Spinal cord (tissue), 10 donors: ENCODE results near the gene JMJD4. TPM values are rescaled to one million over a fixed set of nuclear protein-coding genes. Genes with fewer than 3 reads are reported as not detected.

Experiments used
- DNase-seq, 6 donors: peaks; one replicate each; pipeline versions ENCODE4 v3.0.0 to v3.0.0-alpha.2; 2013 to 2015; ENCODE audit warnings: low spot score in 6 of 6, low read depth in 4 of 6
- H3K27ac ChIP-seq: one replicate; pipeline ENCODE4 v1.5.1; 2013; ENCODE audit warnings: low read depth, low read length, control low read depth
- H3K27me3 ChIP-seq: one replicate; pipeline ENCODE4 v1.6.1; 2013; ENCODE audit warnings: low read length; ENCODE audit not compliant: control insufficient read depth, insufficient read depth
- H3K36me3 ChIP-seq: one replicate; pipeline ENCODE4 v1.6.1; 2013; ENCODE audit warnings: low read length; ENCODE audit not compliant: control insufficient read depth, insufficient read depth
- H3K4me1 ChIP-seq: one replicate; pipeline ENCODE4 v1.6.1; 2013; ENCODE audit warnings: low read length; ENCODE audit not compliant: control insufficient read depth, insufficient read depth
- H3K4me3 ChIP-seq: one replicate; pipeline ENCODE4 v1.5.1; 2013; ENCODE audit warnings: low read depth, low read length, control low read depth
- H3K9me3 ChIP-seq: one replicate; pipeline ENCODE4 v1.6.1; 2013; ENCODE audit warnings: low read length; ENCODE audit not compliant: control insufficient read depth, insufficient read depth
- WGBS: methylation state at CpG from one replicate; pipeline ENCODE4 v1.1.5; 2013; ENCODE audit warnings: missing lambda C conversion rate; ENCODE audit not compliant: insufficient coverage; 5-methylcytosine and 5-hydroxymethylcytosine counted together
- polyA plus RNA-seq, 2 donors: library from polyadenylated mRNA; unstranded; fragments of 120-200 nt; gene quantifications; one replicate each; pipeline ENCODE4 v1.2.1, GENCODE V29; 2013; ENCODE audit not compliant: insufficient read length in 2 of 2
- total RNA-seq, 2 donors: library from RNA; depleted of rRNA in 1 of 2; stranded (reverse); fragments of 120-200 nt in 1 of 2; fragments of >200 nt in 1 of 2; gene quantifications; one replicate each; pipeline versions ENCODE4 v1.2.3 to v1.2.4, GENCODE V29; 2013 to 2014
- donor health status: healthy.

The JMJD4 gene
- total and polyA plus RNA-seq, 4 donors = 9.7 to 20.4 (median 16.5) TPM

- H3K27ac ChIP-seq = no peak overlapping the region
- no peaks in the 10 kb centered on the region for H3K9me3 ChIP-seq
- H3K4me1 ChIP-seq = peaks cover 6% of the 10 kb centered on the region
- no peak overlapping the region for H3K4me3 ChIP-seq
- no peaks in the 10 kb centered on the region for H3K27me3 ChIP-seq
- 94% methylated on average over 3 of the region's 4 CpGs for WGBS
- no peak for DNase-seq
- H3K36me3 ChIP-seq = peaks cover 40% of the 10 kb centered on the region
Observed at GRCh38 chr1:227754958-227755357, 19.9 kb upstream of the JMJD4 start.

- H3K27ac ChIP-seq = no peak overlapping the region
Observed at GRCh38 chr1:227753999-227754711, 19.1 kb upstream of the JMJD4 start.

GRCh38 chr1:227749916-227750710 is 15.0 kb upstream of the JMJD4 start:
- no peaks in the 10 kb centered on the region for H3K9me3 ChIP-seq
- no peak for DNase-seq
- WGBS = 88% methylated on average over 18 of the region's 19 CpGs
- H3K27me3 ChIP-seq = no peaks in the 10 kb centered on the region
- peaks cover 55% of the 10 kb centered on the region for H3K36me3 ChIP-seq
- H3K27ac ChIP-seq = no peak overlapping the region
- peaks cover 10% of the 10 kb centered on the region for H3K4me1 ChIP-seq
- H3K4me3 ChIP-seq = no peak overlapping the region

More at GRCh38 chr1:227753999-227754711, 19.1 kb upstream of the JMJD4 start:
- Histone ChIP-seq H3K4me1 (peaks cover 6% of the 10 kb centered on the region), H3K27me3 (no peaks in the 10 kb centered on the region), H3K9me3 (no peaks in the 10 kb centered on the region), H3K4me3 (no peak overlapping the region), H3K36me3 (peaks cover 39% of the 10 kb centered on the region)
- DNase-seq = peak in 1 of 6 donors; percentile 49
- 66% methylated on average over 5 of the region's 7 CpGs for WGBS

GRCh38 chr1:227749225-227749624 is 14.1 kb upstream of the JMJD4 start:
- Histone ChIP-seq H3K4me1 (peaks cover 8% of the 10 kb centered on the region), H3K27ac (no peak overlapping the region), H3K36me3 (peaks cover 57% of the 10 kb centered on the region), H3K9me3 (no peaks in the 10 kb centered on the region), H3K4me3 (no peak overlapping the region), H3K27me3 (no peaks in the 10 kb centered on the region)
- 92% methylated on average over 6 of the region's 7 CpGs for WGBS
- DNase-seq = no peak

GRCh38 chr1:227748496-227749182 is 13.5 kb upstream of the JMJD4 start:
- H3K9me3 ChIP-seq = no peaks in the 10 kb centered on the region
- no peaks in the 10 kb centered on the region for H3K27me3 ChIP-seq
- H3K4me1 ChIP-seq = peaks cover 4% of the 10 kb centered on the region
- 85% methylated on average over 4 of the region's 7 CpGs for WGBS
- H3K36me3 ChIP-seq = peaks cover 57% of the 10 kb centered on the region
- no peak for DNase-seq
- H3K27ac ChIP-seq = no peak overlapping the region
- no peak overlapping the region for H3K4me3 ChIP-seq

GRCh38 chr1:227747948-227748495 is 12.9 kb upstream of the JMJD4 start:
- Histone ChIP-seq H3K36me3 (peaks cover 62% of the 10 kb centered on the region), H3K27me3 (no peaks in the 10 kb centered on the region), H3K4me1 (peaks cover 4% of the 10 kb centered on the region), H3K9me3 (no peaks in the 10 kb centered on the region), H3K27ac (no peak overlapping the region), H3K4me3 (no peak overlapping the region)
- no peak for DNase-seq
- WGBS = 89% methylated on average over 18 of the region's 18 CpGs

- Histone ChIP-seq H3K36me3 (peaks cover 66% of the 10 kb centered on the region), H3K27ac (no peak overlapping the region), H3K9me3 (no peaks in the 10 kb centered on the region), H3K4me1 (peaks cover 4% of the 10 kb centered on the region), H3K27me3 (no peaks in the 10 kb centered on the region), H3K4me3 (no peak overlapping the region)
- 82% methylated on average over 8 of the region's 8 CpGs for WGBS
- no peak for DNase-seq
Observed at GRCh38 chr1:227747382-227747781, 12.3 kb upstream of the JMJD4 start.

- H3K4me1 ChIP-seq = peaks cover 4% of the 10 kb centered on the region
- 72% methylated on average over 3 of the region's 6 CpGs for WGBS
- no peaks in the 10 kb centered on the region for H3K9me3 ChIP-seq
- no peak overlapping the region for H3K4me3 ChIP-seq
- no peak overlapping the region for H3K27ac ChIP-seq
- DNase-seq = no peak
- H3K36me3 ChIP-seq = peaks cover 66% of the 10 kb centered on the region
- no peaks in the 10 kb centered on the region for H3K27me3 ChIP-seq
Observed at GRCh38 chr1:227746676-227747075, 11.6 kb upstream of the JMJD4 start.

- no peaks in the 10 kb centered on the region for H3K27me3 ChIP-seq
- H3K9me3 ChIP-seq = no peaks in the 10 kb centered on the region
- no peak overlapping the region for H3K4me3 ChIP-seq
- H3K36me3 ChIP-seq = peaks cover 67% of the 10 kb centered on the region
- peaks cover 4% of the 10 kb centered on the region for H3K4me1 ChIP-seq
- H3K27ac ChIP-seq = no peak overlapping the region
- DNase-seq = no peak
- 54% methylated on average over 7 of the region's 12 CpGs for WGBS
Observed at GRCh38 chr1:227745568-227746265, 10.6 kb upstream of the JMJD4 start.
